ENCODE measurements around the gene FBXL12. TPM values are rescaled to one million over a fixed set of nuclear protein-coding genes. Genes with fewer than 3 reads are reported as not detected.

The FBXL12 gene
- polyA plus RNA-seq, 1 experiment = 23.6 TPM

DNA sequence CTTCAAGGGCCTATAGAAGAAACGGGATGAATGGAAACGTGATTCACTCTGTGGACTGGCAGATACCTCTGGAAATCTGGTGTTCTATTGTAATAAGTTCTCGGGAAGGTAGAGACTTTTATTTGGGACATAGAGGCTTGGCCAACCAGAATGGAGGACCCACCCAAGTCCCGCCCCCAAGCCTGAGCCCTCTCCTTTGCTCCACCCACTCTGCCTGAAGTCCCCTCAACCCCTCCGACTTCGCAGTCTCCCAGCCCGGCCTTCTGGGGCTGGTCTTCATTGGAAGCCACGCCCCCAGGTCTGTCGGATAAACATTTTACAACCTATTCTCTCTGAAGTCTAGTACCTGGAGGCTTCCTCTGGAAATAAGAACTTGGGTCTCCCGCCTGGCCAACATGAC is 16.9 kb downstream of the FBXL12 start:
- Histone ChIP-seq H3K4me3 (ENCODE audit: low read depth, low read length) (no peak overlapping the region), H3K27ac (ENCODE audit: low read depth, low read length) (no peak overlapping the region), H3K27me3 (ENCODE audit: control insufficient read depth, insufficient read depth, low read length) (no peaks in the 10 kb centered on the region), H3K9me3 (ENCODE audit: control insufficient read depth, insufficient read depth, low read length) (no peaks in the 10 kb centered on the region)
- TF ChIP-seq, protein P1, sequence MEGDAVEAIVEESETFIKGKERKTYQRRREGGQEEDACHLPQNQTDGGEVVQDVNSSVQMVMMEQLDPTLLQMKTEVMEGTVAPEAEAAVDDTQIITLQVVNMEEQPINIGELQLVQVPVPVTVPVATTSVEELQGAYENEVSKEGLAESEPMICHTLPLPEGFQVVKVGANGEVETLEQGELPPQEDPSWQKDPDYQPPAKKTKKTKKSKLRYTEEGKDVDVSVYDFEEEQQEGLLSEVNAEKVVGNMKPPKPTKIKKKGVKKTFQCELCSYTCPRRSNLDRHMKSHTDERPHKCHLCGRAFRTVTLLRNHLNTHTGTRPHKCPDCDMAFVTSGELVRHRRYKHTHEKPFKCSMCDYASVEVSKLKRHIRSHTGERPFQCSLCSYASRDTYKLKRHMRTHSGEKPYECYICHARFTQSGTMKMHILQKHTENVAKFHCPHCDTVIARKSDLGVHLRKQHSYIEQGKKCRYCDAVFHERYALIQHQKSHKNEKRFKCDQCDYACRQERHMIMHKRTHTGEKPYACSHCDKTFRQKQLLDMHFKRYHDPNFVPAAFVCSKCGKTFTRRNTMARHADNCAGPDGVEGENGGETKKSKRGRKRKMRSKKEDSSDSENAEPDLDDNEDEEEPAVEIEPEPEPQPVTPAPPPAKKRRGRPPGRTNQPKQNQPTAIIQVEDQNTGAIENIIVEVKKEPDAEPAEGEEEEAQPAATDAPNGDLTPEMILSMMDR (IDR thresholded peaks at IDR 0.05; ENCODE audit: low read depth, low read length) = no peak
- DNase-seq (ENCODE audit: low read depth, low spot score) = no peak
- POLR2A ChIA-PET = no interaction called here
- CTCF ChIA-PET = no interaction called here

DNA sequence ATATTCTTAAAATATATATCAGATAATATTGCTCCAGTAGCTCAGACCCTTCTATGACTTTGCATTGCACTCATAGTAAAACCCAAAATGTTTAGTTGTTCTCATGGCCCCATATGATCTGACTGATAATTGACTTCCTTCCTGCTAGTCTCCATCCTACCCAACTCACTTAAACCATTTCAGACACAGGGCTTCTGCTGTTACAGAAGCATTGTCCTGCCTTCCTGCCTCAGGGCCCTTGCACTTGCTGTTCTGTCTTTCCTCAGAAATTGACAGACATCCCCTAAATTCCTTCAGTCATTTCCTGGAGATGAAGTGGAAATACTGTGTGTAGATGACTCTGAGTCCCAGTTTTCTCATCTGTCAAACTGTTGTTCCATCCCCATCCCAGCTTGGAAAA is 19.7 kb downstream of the FBXL12 start:
- ChIA-PET POLR2A (interaction anchor here (0.6 kb wide), 3 partner anchors 190 to 237 kb away, joined by 4 to 5 read pairs (median 4); no protein-coding TSS in a partner anchor), CTCF (interaction anchor here (0.9 to 1.6 kb wide), 2 partner anchors 173 to 594 kb away, joined by 4 to 16 read pairs; no protein-coding TSS in a partner anchor)
- H3K4me3 ChIP-seq (ENCODE audit: low read depth, low read length) = no peak overlapping the region
- H3K27me3 ChIP-seq (ENCODE audit: control insufficient read depth, insufficient read depth, low read length) = no peaks in the 10 kb centered on the region
- no peak for DNase-seq (ENCODE audit: low read depth, low spot score)
- no peak overlapping the region for H3K27ac ChIP-seq (ENCODE audit: low read depth, low read length)
- no peaks in the 10 kb centered on the region for H3K9me3 ChIP-seq (ENCODE audit: control insufficient read depth, insufficient read depth, low read length)
- TF ChIP-seq, protein P1 (IDR thresholded peaks at IDR 0.05; ENCODE audit: low read depth, low read length) = no peak

DNA sequence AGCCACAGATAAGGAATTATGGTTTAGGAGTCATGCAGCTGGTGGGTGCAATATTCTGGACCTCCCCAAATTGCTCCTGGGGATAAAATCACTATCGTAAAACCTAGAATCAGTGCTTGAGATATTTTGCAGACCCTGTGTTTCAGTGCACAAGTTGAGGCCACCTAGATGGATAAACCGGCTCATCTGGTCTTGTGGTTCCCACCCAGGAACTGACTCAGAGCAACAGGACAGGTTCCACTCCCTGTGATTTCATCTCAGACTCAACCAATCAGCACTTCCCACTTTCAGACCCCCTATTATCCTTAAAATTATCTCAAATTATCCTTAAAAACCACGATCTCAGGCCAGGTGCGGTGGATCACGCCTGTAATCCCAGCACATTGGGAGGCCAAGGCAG is 21.0 kb downstream of the FBXL12 start:
- CTCF ChIA-PET = interaction anchor here (0.7 to 1.6 kb wide), 3 partner anchors 9 to 593 kb away, joined by 3 to 4 read pairs (median 4); no protein-coding TSS in a partner anchor
- POLR2A ChIA-PET = no interaction called here

DNA sequence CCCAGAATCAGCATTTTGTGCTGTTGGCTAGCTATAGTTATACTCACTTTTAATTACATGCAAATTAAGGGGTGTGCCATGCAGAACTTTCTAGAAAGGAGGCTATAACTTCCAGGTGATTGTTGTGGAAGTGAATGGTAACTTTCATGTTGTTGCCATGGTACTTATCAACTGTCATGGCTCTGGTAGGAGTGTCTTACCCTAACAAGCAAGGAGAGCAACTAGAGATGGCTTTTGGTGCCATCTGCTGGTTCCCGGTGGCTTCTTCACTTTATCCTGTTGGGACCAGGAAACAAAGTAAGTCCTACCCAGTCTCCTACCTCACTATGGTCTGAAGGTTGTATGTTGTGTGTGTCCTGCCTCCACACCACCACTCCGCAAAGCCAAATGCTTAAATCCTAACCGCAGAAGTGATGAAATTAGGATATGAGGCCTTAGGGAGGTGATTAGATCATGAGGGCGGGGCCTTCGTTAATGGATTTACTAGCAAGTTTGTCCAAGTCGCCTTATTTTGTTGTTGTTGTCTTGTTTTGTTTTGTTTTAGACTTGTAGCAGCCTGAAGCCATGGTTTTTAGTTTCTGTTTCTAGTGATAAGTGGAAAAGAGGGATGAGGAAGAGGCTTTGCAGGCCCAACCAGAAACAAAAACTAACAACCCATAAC is 22.6 kb downstream of the FBXL12 start:
- no peaks in the 10 kb centered on the region for H3K27me3 ChIP-seq (ENCODE audit: control insufficient read depth, insufficient read depth, low read length)
- peak; percentile 76 for DNase-seq (ENCODE audit: low read depth, low spot score)
- POLR2A ChIA-PET = interaction anchor here (0.8 kb wide), 1 partner anchor 170 kb away, joined by 4 read pairs; no protein-coding TSS in a partner anchor
- no peak overlapping the region for H3K4me3 ChIP-seq (ENCODE audit: low read depth, low read length)
- CTCF ChIA-PET = interaction anchor here (0.5 to 2.7 kb wide), 16 partner anchors 10 to 661 kb away, joined by 3 to 47 read pairs (median 3); partner anchors contain the start of genes ZNF121 and ZNF561
- H3K27ac ChIP-seq (ENCODE audit: low read depth, low read length) = no peak overlapping the region
- H3K9me3 ChIP-seq (ENCODE audit: control insufficient read depth, insufficient read depth, low read length) = peaks cover 7% of the 10 kb centered on the region; the same call in 1 of the 2 replicates
- TF ChIP-seq, protein P1 (IDR thresholded peaks at IDR 0.05; ENCODE audit: low read depth, low read length) = peak; percentile 86

More for the DNA sequence above, 21.0 kb downstream of the FBXL12 start:
- Histone ChIP-seq H3K27me3 (ENCODE audit: control insufficient read depth, insufficient read depth, low read length) (no peaks in the 10 kb centered on the region), H3K27ac (ENCODE audit: low read depth, low read length) (no peak overlapping the region), H3K9me3 (ENCODE audit: control insufficient read depth, insufficient read depth, low read length) (peaks cover 5% of the 10 kb centered on the region; the same call in 1 of the 2 replicates), H3K4me3 (ENCODE audit: low read depth, low read length) (no peak overlapping the region)
- TF ChIP-seq, protein P1 (IDR thresholded peaks at IDR 0.05; ENCODE audit: low read depth, low read length) = no peak
- DNase-seq (ENCODE audit: low read depth, low spot score) = no peak

DNA sequence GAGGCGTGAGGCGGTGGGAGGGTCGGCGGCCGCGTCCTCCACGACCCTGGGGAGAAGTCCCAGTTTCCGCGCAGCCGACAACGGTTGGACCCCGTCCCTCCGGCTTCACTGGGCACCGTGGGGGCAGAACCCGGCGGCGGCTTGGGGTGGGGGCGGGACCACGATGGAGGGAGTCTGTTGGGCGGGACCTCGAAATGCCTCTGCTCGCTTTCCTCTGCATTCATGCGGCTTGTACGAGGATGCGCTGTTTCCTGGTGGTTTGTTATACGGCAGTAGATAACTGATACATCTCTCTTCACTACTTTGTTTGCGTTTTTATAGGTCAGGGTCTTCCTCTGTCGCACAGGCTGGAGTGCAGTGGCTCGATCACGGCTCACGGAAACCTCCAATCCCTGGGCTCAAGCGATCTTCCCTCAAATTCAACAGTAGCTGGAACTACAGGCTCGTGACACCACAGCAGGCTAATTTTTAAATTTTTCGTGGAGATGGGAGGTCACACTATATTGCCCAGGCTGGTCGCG is 25.7 kb downstream of the FBXL12 start:
- DNase-seq (ENCODE audit: low read depth, low spot score) = no peak
- ChIA-PET CTCF (interaction anchor here (1.8 kb wide), 1 partner anchor 167 kb away, joined by 11 read pairs; no protein-coding TSS in a partner anchor), POLR2A (interaction anchor here (1.0 kb wide), 1 partner anchor 25 kb away, joined by 3 read pairs; the partner anchor contains the start of gene ZNF846)
- Histone ChIP-seq H3K9me3 (ENCODE audit: control insufficient read depth, insufficient read depth, low read length) (peaks cover 7% of the 10 kb centered on the region; the same call in 1 of the 2 replicates), H3K27ac (ENCODE audit: low read depth, low read length) (peak overlapping the region; percentile 78), H3K4me3 (ENCODE audit: low read depth, low read length) (peak overlapping the region; percentile 81), H3K27me3 (ENCODE audit: control insufficient read depth, insufficient read depth, low read length) (no peaks in the 10 kb centered on the region)
- TF ChIP-seq, protein P1 (IDR thresholded peaks at IDR 0.05; ENCODE audit: low read depth, low read length) = no peak

All from AG04450 (cell line).